HCT116 (cell line): ENCODE measurements around the gene RNF182. TPM values are rescaled to one million over a fixed set of nuclear protein-coding genes. Genes with fewer than 3 reads are reported as not detected.
"Not testable (repeated sequence)": the region's sequence is repeated elsewhere in the genome, so short reads cannot be mapped to it uniquely, and the experiment has no call there.

ENCODE experiments used
- ATAC-seq: fragments of 200-7000 bp; cut with Tn5 transposase; 2 replicates; pipeline ENCODE4 v1.9.1; 2020; ENCODE audit warnings: mild to moderate bottlenecking, moderate library complexity
- BruUV-seq: library from RNA; stranded (reverse); fragments of 400-500 nt; replicated peaks from 2 replicates; lab custom pipeline; 2021; lab: Mats Ljungman, UMichigan
- CTCF ChIA-PET: fragments of 300-600 bp; sonication (Branson Sonifier 250); formaldehyde crosslinking; loops from one replicate; lab custom pipeline; 2021; ENCODE audit warnings: antibody characterized with exemption; lab: Charles Lee
- POLR2A ChIA-PET: fragments of 300-600, 350-600 bp; sonication (Branson Sonifier 250); formaldehyde crosslinking; loops from one replicate; lab custom pipeline; 2021; ENCODE audit warnings: antibody characterized with exemption; lab: Charles Lee
- RAD21 ChIA-PET, 2 experiments: fragments of 300-600 bp; sonication (Branson Sonifier 250); formaldehyde crosslinking; loops; one replicate each; lab custom pipeline; 2023; ENCODE audit warnings: low total read pairs in 2 of 2; ENCODE audit not compliant: uncharacterized antibody in 2 of 2, unreplicated experiment in 2 of 2, low non-redundant PET in 1 of 2; lab: Charles Lee
- DNase-seq: peaks from one replicate; pipeline ENCODE4 v3.0.0-alpha.2; 2010; ENCODE audit warnings: low read depth, low spot score
- H2AFZ ChIP-seq: fragments of 200-600 bp; shearing (Covaris generic), sonication (generic); 2 replicates; pipeline ENCODE4 v1.6.1; 2017; ENCODE audit warnings: low read depth, mixed run types, mixed read lengths, antibody characterized with exemption, low read length; ENCODE audit not compliant: poor library complexity, severe bottlenecking
- H3K27ac ChIP-seq: 2 replicates; pipeline ENCODE4 v1.5.1; 2012; ENCODE audit warnings: low read depth, low read length
- H3K27me3 ChIP-seq: fragments of 200-600 bp; sonication (generic); 2 replicates; pipeline ENCODE4 v1.6.1; 2016; ENCODE audit warnings: mixed run types, low read length, mixed read lengths; ENCODE audit not compliant: insufficient read depth
- H3K36me3 ChIP-seq, 2 experiments: fragments of 200-500 bp in 1 of 2; fragments of 200-600 bp in 1 of 2; sonication (Bioruptor generic) in 1 of 2; sonication (generic) in 1 of 2; 2 replicates each; pipeline versions ENCODE4 v1.5.1 to v1.6.1; 2014 to 2016; ENCODE audit warnings: low read length in 2 of 2, inconsistent platforms in 1 of 2, mixed read lengths in 1 of 2, mixed run types in 1 of 2; ENCODE audit not compliant: insufficient read depth in 2 of 2, control insufficient read depth in 1 of 2
- H3K4me1 ChIP-seq, 2 experiments: fragments of 200-600 bp in 1 of 2; sonication (generic) in 1 of 2; 2 replicates each; pipeline versions ENCODE4 v1.5.1 to v1.6.1; 2012 to 2017; ENCODE audit warnings: low read length in 2 of 2, inconsistent platforms in 1 of 2, mild to moderate bottlenecking in 1 of 2, mixed read lengths in 1 of 2, mixed run types in 1 of 2, moderate library complexity in 1 of 2; ENCODE audit not compliant: insufficient read depth in 2 of 2, control insufficient read depth in 1 of 2
- H3K4me2 ChIP-seq: fragments of 200-600 bp; sonication (generic); 2 replicates; pipeline ENCODE4 v1.6.1; 2017; ENCODE audit warnings: mixed run types, low read length, mixed read lengths
- H3K4me3 ChIP-seq, 2 experiments: fragments of 200-600 bp in 1 of 2; sonication (generic) in 1 of 2; replicated peaks in 1 of 2; 2 replicates each; pipeline ENCODE4 v1.5.1; 2011 to 2016; ENCODE audit warnings: low read length in 2 of 2, control low read depth in 1 of 2, low read depth in 1 of 2, mild to moderate bottlenecking in 1 of 2, mixed read lengths in 1 of 2, mixed run types in 1 of 2
- H3K79me2 ChIP-seq: fragments of 200-600 bp; sonication (generic); 2 replicates; pipeline ENCODE4 v1.6.1; 2017; ENCODE audit warnings: mild to moderate bottlenecking, mixed run types, low read length, moderate library complexity, mixed read lengths; ENCODE audit not compliant: insufficient read depth
- H3K9ac ChIP-seq: fragments of 200-600 bp; sonication (generic); 2 replicates; pipeline ENCODE4 v1.6.1; 2016; ENCODE audit warnings: low read length, mixed read lengths
- H3K9me2 ChIP-seq: fragments of 200-600 bp; sonication (generic), shearing (Covaris generic); 2 replicates; pipeline ENCODE4 v1.6.1; 2017; ENCODE audit warnings: mixed run types, mild to moderate bottlenecking, moderate library complexity; ENCODE audit not compliant: insufficient read depth
- H3K9me3 ChIP-seq, 2 experiments: fragments of 200-500 bp in 1 of 2; fragments of 200-600 bp in 1 of 2; sonication (Bioruptor generic) in 1 of 2; sonication (generic) in 1 of 2; 2 replicates each; pipeline ENCODE4 v1.6.1; 2014 to 2017; ENCODE audit warnings: low read length in 2 of 2, mixed read lengths in 2 of 2, inconsistent platforms in 1 of 2, low read depth in 1 of 2, mild to moderate bottlenecking in 1 of 2, mixed run types in 1 of 2, moderate library complexity in 1 of 2; ENCODE audit not compliant: control insufficient read depth in 1 of 2, insufficient read depth in 1 of 2
- H4K20me1 ChIP-seq: fragments of 200-600 bp; sonication (generic), shearing (Covaris generic); 2 replicates; pipeline ENCODE4 v1.6.1; 2017; ENCODE audit warnings: mixed run types, mild to moderate bottlenecking, moderate library complexity; ENCODE audit not compliant: insufficient read depth
- ATF3 ChIP-seq: IDR thresholded peaks from 2 replicates; pipeline ENCODE4 v1.6.1; 2012
- CTCF ChIP-seq, 3 experiments: fragments of 200-600 bp in 1 of 3; sonication (generic) in 1 of 3; IDR thresholded peaks in 2 of 3; conservative IDR thresholded peaks in 1 of 3; 2 replicates each; pipeline ENCODE4 v1.5.1; 2012 to 2017; ENCODE audit warnings: low read depth in 2 of 3, low read length in 2 of 3, antibody characterized with exemption in 1 of 3, borderline replicate concordance in 1 of 3, control low read depth in 1 of 3, mild to moderate bottlenecking in 1 of 3, mixed read lengths in 1 of 3, mixed run types in 1 of 3, moderate library complexity in 1 of 3; ENCODE audit not compliant: insufficient read depth in 1 of 3
- ELF1 ChIP-seq: IDR thresholded peaks from 2 replicates; pipeline ENCODE4 v1.6.1; 2012; ENCODE audit warnings: low read depth, borderline replicate concordance
- EZH2 ChIP-seq: fragments of 200-600 bp; sonication (generic); IDR thresholded peaks from 2 replicates; pipeline ENCODE4 v1.6.1; 2017; ENCODE audit warnings: antibody characterized with exemption, mixed run types
- FOSL1 ChIP-seq: IDR thresholded peaks from 2 replicates; pipeline ENCODE4 v1.6.1; 2012; ENCODE audit warnings: low read depth
- POLR2AphosphoS5 ChIP-seq: IDR thresholded peaks from 2 replicates; pipeline ENCODE4 v1.6.1; 2011; ENCODE audit warnings: mild to moderate bottlenecking, low read depth, low read length, moderate library complexity
- RAD21 ChIP-seq: IDR thresholded peaks from 2 replicates; pipeline ENCODE4 v1.6.1; 2012; ENCODE audit warnings: low read depth, mild to moderate bottlenecking
- SIN3A ChIP-seq: IDR thresholded peaks from 2 replicates; pipeline ENCODE4 v1.6.1; 2012; ENCODE audit warnings: low read depth
- TCF7L2 ChIP-seq: IDR thresholded peaks from 2 replicates; pipeline ENCODE4 v1.7.0; 2011; ENCODE audit warnings: borderline replicate concordance, inconsistent platforms; ENCODE audit not compliant: insufficient read depth, insufficient read length; ENCODE audit errors: extremely low read depth
- YY1 ChIP-seq: IDR thresholded peaks from 2 replicates; pipeline ENCODE4 v1.6.1; 2011; ENCODE audit warnings: low read length, low read depth, moderate library complexity, mild to moderate bottlenecking; ENCODE audit not compliant: insufficient replicate concordance; ENCODE audit errors: extremely low read depth
- ZFX ChIP-seq: fragments of 450-650 bp; IDR thresholded peaks from 2 replicates; pipeline ENCODE4 v1.6.1; 2017
- intact Hi-C: fragments of 100-400 bp; cut with micrococcal nuclease; formaldehyde crosslinking; loops from 2 replicates; pipeline ENCODE4 v1.10.0; 2022
- total RNA-seq: library from RNA; stranded (reverse); gene quantifications from one replicate; pipeline ENCODE4 v1.2.1, GENCODE V29; 2021; ENCODE audit not compliant: unreplicated experiment

The RNF182 gene
- total RNA-seq, 1 experiment from 2014 or later, result 6.5 TPM

- no peak for TF ChIP-seq POLR2AphosphoS5
- TF ChIP-seq SIN3A, result no peak
- TF ChIP-seq RAD21, result no peak
- no peak for TF ChIP-seq EZH2
These were observed 40.9 kb downstream of the RNF182 start (continued) for GRCh38 chr6:13965582-13966127.

DNA sequence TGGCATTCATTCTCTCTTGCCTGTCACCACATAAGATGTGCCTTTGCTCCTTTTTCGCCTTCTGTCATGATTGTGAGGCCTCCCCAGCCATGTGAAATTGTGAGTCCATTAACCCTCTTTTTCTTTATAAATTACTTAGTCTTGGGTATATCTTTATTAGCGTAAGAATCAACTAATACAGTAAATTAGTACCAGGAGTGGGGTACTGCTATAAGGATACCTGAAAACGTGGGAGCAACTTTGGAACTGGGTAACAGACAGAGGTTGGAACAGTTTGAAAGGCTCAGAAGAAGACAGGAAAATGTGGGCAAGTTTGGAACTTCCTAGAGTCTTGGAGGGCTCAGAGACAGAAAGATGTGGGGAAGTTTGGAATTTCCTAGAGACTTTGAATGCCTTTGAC is 46.6 kb downstream of the RNF182 start:
- DNase-seq, result no peak
- intact Hi-C loops, result no loop called here
- no peaks in the 10 kb centered on the region for H3K36me3 ChIP-seq
- H3K4me3 ChIP-seq, result no peak overlapping the region
- no TSS peak for BruUV-seq
- H3K27me3 ChIP-seq, result no peaks in the 10 kb centered on the region
- ChIA-PET POLR2A (no interaction called here), RAD21 (no interaction called here), CTCF (no interaction called here)
- no peak overlapping the region for H3K9ac ChIP-seq
- peaks cover 8 to 9% of the 10 kb centered on the region in 2 experiments; a peak in 2 of 4 replicates for H3K9me3 ChIP-seq
- TF ChIP-seq TCF7L2 (no peak), ZFX (no peak), CTCF (IDR thresholded peaks at IDR 0.05 in 2 of 3, conservative IDR thresholded peaks at IDR 0.05 in 1 of 3; ENCODE audit: borderline replicate concordance in 1 of 3, insufficient read depth in 1 of 3, low read depth in 2 of 3, low read length in 2 of 3) (no peak), RAD21 (no peak), ELF1 (no peak), ATF3 (no peak), YY1 (no peak), FOSL1 (no peak)
- ATAC-seq, result no peak
- no peaks in the 10 kb centered on the region for H4K20me1 ChIP-seq
- H3K27ac ChIP-seq, result no peak overlapping the region
- H3K4me1 ChIP-seq, result no peaks in the 10 kb centered on the region
- H3K4me2 ChIP-seq, result no peak overlapping the region
- H3K79me2 ChIP-seq, result no peaks in the 10 kb centered on the region
- no peaks in the 10 kb centered on the region for H3K9me2 ChIP-seq
- no peak overlapping the region for H2AFZ ChIP-seq

- H3K4me2 ChIP-seq, H3K9me2 ChIP-seq, POLR2A ChIA-PET, BruUV-seq, H3K36me3 ChIP-seq, RAD21 ChIA-PET, H3K27me3 ChIP-seq, H2AFZ ChIP-seq, ATAC-seq, H3K27ac ChIP-seq, H3K9ac ChIP-seq, intact Hi-C loops, H4K20me1 ChIP-seq, H3K4me1 ChIP-seq, H3K79me2 ChIP-seq, DNase-seq, H3K4me3 ChIP-seq, H3K9me3 ChIP-seq, CTCF ChIA-PET: not testable (repeated sequence)
These were observed 47.9 kb downstream of the RNF182 start for GRCh38 chr6:13972602-13973001.

DNA sequence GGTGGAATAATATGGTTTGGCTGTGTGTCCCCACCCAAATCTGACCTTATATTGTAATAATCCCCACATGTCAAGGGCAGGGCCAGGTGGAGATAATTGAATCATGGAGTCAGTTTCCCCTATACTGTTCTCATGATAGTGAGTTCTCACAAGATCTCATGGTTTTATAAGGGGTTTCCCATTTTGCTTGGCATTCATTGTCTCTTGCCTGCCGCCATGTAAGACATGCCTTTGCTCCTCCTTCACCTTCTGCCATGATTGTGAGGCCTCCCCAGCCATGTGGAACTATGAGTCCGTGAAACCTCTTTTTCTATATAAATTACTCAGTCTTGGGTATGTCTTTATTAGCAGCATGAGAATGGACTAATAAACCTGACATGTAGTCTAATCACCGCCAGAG is 48.7 kb downstream of the RNF182 start:
- POLR2A ChIA-PET, H3K27me3 ChIP-seq, DNase-seq, CTCF ChIA-PET, H3K79me2 ChIP-seq, RAD21 ChIA-PET, intact Hi-C loops, H3K4me3 ChIP-seq, ATAC-seq, H4K20me1 ChIP-seq, H2AFZ ChIP-seq, H3K36me3 ChIP-seq, H3K4me1 ChIP-seq, H3K4me2 ChIP-seq, H3K9ac ChIP-seq, H3K27ac ChIP-seq, H3K9me2 ChIP-seq, H3K9me3 ChIP-seq, BruUV-seq: not testable (repeated sequence)
